Transverse colon (tissue), 4 donors: Measurements from ENCODE around the gene DOCK6. TPM values are rescaled to one million over a fixed set of nuclear protein-coding genes. Genes with fewer than 3 reads are reported as not detected.
A peak's percentile ranks its signal among the peaks of the same experiment; 100 is the strongest.
"Not testable (repeated sequence)": the region's sequence is repeated elsewhere in the genome, so short reads cannot be mapped to it uniquely, and the experiment has no call there.

Experiments
- DNase-seq: peaks from one replicate; pipeline ENCODE4 v3.0.0-alpha.2; 2019
- H3K27ac ChIP-seq, 4 donors: fragments of 200-600 bp; sonication (generic); 2 replicates each; pipeline ENCODE4 v1.5.1; 2016 to 2018; ENCODE audit warnings: inconsistent platforms in 4 of 4
- H3K27me3 ChIP-seq: fragments of 200-600 bp; sonication (generic); 2 replicates; pipeline ENCODE4 v1.5.1; 2017; ENCODE audit warnings: inconsistent platforms
- H3K36me3 ChIP-seq, 4 donors: fragments of 200-600 bp; sonication (generic); 2 replicates each; pipeline ENCODE4 v1.5.1; 2017 to 2019; ENCODE audit warnings: inconsistent platforms in 4 of 4
- H3K4me1 ChIP-seq, 4 donors: fragments of 200-600 bp; sonication (generic); 2 replicates each; pipeline ENCODE4 v1.5.1; 2017 to 2020; ENCODE audit warnings: inconsistent platforms in 4 of 4
- H3K4me3 ChIP-seq, 4 donors: fragments of 200-600 bp; sonication (generic); 1 replicate in 1 of 4; 2 replicates in 3 of 4; pipeline versions ENCODE4 v1.5.1 to v1.6.1; 2017 to 2019; ENCODE audit warnings: inconsistent platforms in 4 of 4
- H3K9me3 ChIP-seq, 2 donors: fragments of 200-600 bp; sonication (generic); 2 replicates each; pipeline ENCODE4 v1.5.1; 2017 to 2019; ENCODE audit warnings: inconsistent platforms in 2 of 2
- EP300 ChIP-seq: sonication (generic); formaldehyde crosslinking; IDR thresholded peaks from one replicate; pipeline ENCODE4 v1.6.1; 2017; ENCODE audit warnings: antibody characterized with exemption, low read depth
- POLR2A ChIP-seq: fragments of 450-650 bp; IDR thresholded peaks from one replicate; pipeline ENCODE4 v1.6.1; 2016; ENCODE audit warnings: antibody characterized with exemption, mild to moderate bottlenecking, moderate library complexity
- POLR2AphosphoS5 ChIP-seq, 3 donors: sonication (generic); formaldehyde crosslinking; IDR thresholded peaks; one replicate each; pipeline ENCODE4 v1.6.1; 2016; ENCODE audit warnings: antibody characterized with exemption in 3 of 3
- WGBS, 2 donors: methylation state at CpG; one replicate each; pipeline ENCODE4 v1.1.5; 2018; ENCODE audit warnings: low coverage in 1 of 2; 5-methylcytosine and 5-hydroxymethylcytosine counted together
- in situ Hi-C, 4 donors: fragments of 200-750 bp; cut with MboI; loops; one replicate each; pipeline versions ENCODE4 v1.15.0 to v1.15.1; 2017; ENCODE audit warnings: low sequenced_read_pairs in 3 of 4, low pct_ligation_motif_present in 1 of 4, low pct_unique_long_range_greater_than_20kb in 1 of 4
- intact Hi-C: fragments of 100-400 bp; cut with DNase I; formaldehyde crosslinking; loops from one replicate; pipeline ENCODE4 v1.15.1; 2023; ENCODE audit warnings: low total_unique reads
- total RNA-seq, 4 donors: library from RNA; depleted of rRNA; stranded (reverse); fragments of >200 nt; gene quantifications; one replicate each; pipeline ENCODE4 v1.1.0, GENCODE V29; 2016
- TF ChIP-seq, protein P1 (sequence below), 5 experiments: fragments of 200-600 bp in 3 of 5; fragments of 450-650 bp in 2 of 5; sonication (generic) in 3 of 5; IDR thresholded peaks; 1 replicate in 2 of 5; 2 replicates in 3 of 5; pipeline ENCODE4 v1.5.1; 2016 to 2017; ENCODE audit warnings: antibody characterized with exemption in 5 of 5, inconsistent platforms in 3 of 5, mild to moderate bottlenecking in 2 of 5, moderate library complexity in 1 of 5

Gene DOCK6
- total RNA-seq, 4 donors from 2014 or later: 66.4 to 268 (median 78.4) TPM

DNA sequence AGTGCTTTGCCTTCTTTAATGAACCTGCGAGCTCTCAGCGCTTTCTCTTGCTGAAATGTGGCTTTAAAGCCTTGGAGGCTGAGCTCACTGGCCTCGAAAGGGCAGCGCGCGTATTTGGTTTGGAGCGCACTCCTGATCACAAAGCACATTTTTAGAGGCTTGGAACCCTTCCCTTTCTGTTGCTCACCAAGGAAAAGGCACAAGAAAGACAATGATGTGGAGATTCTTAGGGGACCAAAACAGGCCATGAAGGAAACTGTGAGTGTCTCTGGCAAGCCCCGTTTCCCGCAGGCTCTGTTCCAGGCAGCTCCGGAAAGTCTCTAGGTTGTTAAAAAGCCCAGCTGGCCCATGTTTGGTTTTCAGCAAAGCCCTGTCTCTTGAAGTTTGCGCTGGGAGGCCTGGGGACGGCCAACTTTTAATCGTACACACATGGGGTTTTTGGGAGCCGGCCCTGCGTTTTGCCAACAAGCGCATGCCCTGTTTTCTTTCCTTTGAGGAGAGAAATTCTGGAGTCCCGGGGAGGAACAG, 97.4 kb downstream of the DOCK6 start:
- intact Hi-C loops (loop anchor here (5.0 kb wide), 1 partner anchor 1387 kb away; the partner anchor contains the start of gene ZNF564), in situ Hi-C loops (no loop called here)
- Histone ChIP-seq H3K4me3 (no peak overlapping the region), H3K36me3 (peaks cover 0 to 5% (median 4%) of the 10 kb centered on the region in 4 donors), H3K4me1 (peaks cover 25 to 41% (median 26%) of the 10 kb centered on the region in 4 donors), H3K27me3 (no peaks in the 10 kb centered on the region), H3K27ac (peak overlapping the region; percentile 87 to 96 (median 91)), H3K9me3 (no peaks in the 10 kb centered on the region)
- TF ChIP-seq EP300 (no peak), POLR2AphosphoS5 (IDR thresholded peaks at IDR 0.05) (peak in 2 of 3 donors; percentile 60 to 78), POLR2A (no peak)
- TF ChIP-seq, protein P1, sequence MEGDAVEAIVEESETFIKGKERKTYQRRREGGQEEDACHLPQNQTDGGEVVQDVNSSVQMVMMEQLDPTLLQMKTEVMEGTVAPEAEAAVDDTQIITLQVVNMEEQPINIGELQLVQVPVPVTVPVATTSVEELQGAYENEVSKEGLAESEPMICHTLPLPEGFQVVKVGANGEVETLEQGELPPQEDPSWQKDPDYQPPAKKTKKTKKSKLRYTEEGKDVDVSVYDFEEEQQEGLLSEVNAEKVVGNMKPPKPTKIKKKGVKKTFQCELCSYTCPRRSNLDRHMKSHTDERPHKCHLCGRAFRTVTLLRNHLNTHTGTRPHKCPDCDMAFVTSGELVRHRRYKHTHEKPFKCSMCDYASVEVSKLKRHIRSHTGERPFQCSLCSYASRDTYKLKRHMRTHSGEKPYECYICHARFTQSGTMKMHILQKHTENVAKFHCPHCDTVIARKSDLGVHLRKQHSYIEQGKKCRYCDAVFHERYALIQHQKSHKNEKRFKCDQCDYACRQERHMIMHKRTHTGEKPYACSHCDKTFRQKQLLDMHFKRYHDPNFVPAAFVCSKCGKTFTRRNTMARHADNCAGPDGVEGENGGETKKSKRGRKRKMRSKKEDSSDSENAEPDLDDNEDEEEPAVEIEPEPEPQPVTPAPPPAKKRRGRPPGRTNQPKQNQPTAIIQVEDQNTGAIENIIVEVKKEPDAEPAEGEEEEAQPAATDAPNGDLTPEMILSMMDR (IDR thresholded peaks at IDR 0.05): no peak
- peak; percentile 70 for DNase-seq
- 48 to 76% methylated on average over 5 to 17 of the region's 17 CpGs for WGBS, 2 donors

DNA sequence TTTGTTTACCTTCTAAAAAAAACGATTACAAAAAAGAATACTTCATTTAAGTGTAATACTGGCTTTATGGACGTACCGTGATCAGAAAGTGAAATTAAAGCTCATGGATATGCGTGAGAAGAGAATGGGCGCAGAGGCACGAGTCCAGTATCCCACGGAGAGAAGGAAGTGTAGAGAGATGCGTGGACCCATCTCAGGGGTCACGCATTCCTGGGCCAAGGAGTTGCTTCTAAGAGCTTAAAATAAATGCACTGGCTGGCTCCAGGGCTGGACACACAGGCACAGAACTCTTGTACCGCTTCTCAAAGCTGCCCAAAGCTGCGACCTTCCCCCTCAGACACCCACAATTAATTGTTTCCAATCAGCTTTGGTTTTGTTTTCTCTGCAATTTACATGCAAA, 98.0 kb downstream of the DOCK6 start:
- H3K27me3 ChIP-seq: no peaks in the 10 kb centered on the region
- peaks cover 0 to 5% (median 2%) of the 10 kb centered on the region in 4 donors for H3K36me3 ChIP-seq
- in situ Hi-C loops: no loop called here
- H3K4me1 ChIP-seq: peaks cover 23 to 47% (median 26%) of the 10 kb centered on the region in 4 donors
- no peaks in the 10 kb centered on the region for H3K9me3 ChIP-seq
- no peak overlapping the region for H3K4me3 ChIP-seq
- TF ChIP-seq POLR2AphosphoS5 (IDR thresholded peaks at IDR 0.05) (no peak), EP300 (no peak), POLR2A (no peak)
- TF ChIP-seq, protein P1 (IDR thresholded peaks at IDR 0.05): no peak
- no peak for DNase-seq
- intact Hi-C loops: no loop called here
- WGBS, 2 donors: 71 to 79% methylated on average over 9 to 11 of the region's 11 CpGs
- H3K27ac ChIP-seq: peak overlapping the region; percentile 87 to 96 (median 91)

DNA sequence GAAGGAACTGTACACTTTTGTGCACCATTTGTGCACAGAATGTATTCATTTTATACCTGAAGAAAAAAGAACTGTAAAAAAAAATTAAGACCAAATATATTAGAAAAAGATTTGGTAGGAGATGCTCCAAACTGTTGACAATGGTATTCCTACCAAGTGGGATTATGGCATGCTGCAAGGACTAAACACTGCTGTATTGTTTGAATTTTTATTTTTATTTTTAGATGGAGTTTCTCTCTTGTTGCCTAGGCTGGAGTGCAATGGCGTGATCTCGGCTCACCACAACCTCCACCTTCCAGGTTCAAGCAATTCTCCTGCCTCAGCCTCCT, 101.9 kb downstream of the DOCK6 start:
- in situ Hi-C loops, H3K4me3 ChIP-seq, DNase-seq, H3K9me3 ChIP-seq, H3K27me3 ChIP-seq, intact Hi-C loops, H3K36me3 ChIP-seq: not testable (repeated sequence)
- H3K4me1 ChIP-seq: peaks cover 19 to 48% (median 24%) of the 10 kb centered on the region in 4 donors
- WGBS, 2 donors: 95% methylated on average over 2 of the region's 2 CpGs; no CpG with 5 or more reads in 1 of the 2 donors
- peak overlapping the region; percentile 70 to 89 (median 79) for H3K27ac ChIP-seq

DNA sequence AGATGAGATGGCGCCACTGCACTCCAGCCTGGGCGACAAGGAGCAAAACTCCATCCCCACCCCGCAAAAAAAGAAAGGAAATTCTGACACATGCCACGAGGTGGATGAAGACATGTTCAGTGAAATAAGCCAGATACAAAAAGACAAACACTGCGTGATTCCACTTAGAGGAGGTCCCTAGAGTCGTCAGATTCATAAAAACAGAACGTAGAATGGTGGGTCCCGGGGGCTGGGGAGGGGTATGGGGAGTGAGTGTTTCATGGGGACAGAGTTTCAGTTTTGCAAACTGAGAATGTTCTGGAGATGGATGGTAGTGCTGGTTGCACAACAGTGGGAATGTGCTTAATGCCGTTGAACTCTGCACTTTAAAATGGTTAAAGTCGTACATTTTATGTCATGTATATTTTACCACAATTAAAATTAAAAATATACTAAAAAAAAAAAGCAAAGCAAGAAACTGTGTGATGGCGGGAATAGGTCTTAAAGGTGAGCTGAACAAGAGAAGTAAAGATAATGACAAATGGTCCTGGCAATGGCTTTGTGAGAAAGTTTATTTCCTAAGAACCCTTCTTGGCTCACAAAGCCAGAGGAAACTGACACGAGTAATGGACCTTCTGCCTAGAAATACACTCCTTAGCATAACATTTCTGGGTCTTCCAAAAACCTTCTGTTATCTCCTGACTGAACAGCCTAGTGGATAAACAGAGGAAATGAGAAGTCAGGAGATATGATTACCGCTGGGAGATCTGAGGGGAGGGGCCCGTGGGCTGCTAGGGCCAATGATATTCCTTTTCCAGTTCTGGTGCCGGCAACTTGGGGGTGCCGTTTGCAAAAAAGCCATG, 102.5 kb downstream of the DOCK6 start:
- peaks cover 22 to 49% (median 26%) of the 10 kb centered on the region in 4 donors for H3K4me1 ChIP-seq
- H3K36me3 ChIP-seq: no peaks in the 10 kb centered on the region
- H3K27me3 ChIP-seq: no peaks in the 10 kb centered on the region
- no peak overlapping the region for H3K4me3 ChIP-seq
- peak overlapping the region; percentile 70 to 89 (median 79) for H3K27ac ChIP-seq
- 39 to 50% methylated on average over 11 to 16 of the region's 16 CpGs for WGBS, 2 donors
- in situ Hi-C loops: no loop called here
- intact Hi-C loops: no loop called here
- no peak for DNase-seq
- TF ChIP-seq EP300 (no peak), POLR2A (no peak), POLR2AphosphoS5 (IDR thresholded peaks at IDR 0.05) (peak; percentile 29 to 51 (median 42))
- H3K9me3 ChIP-seq: no peaks in the 10 kb centered on the region
